Keratinocyte (primary cell): Measurements from ENCODE around the gene ADAM33. TPM values are rescaled to one million over a fixed set of nuclear protein-coding genes. Genes with fewer than 3 reads are reported as not detected.

Experiments
- DNase-seq: peaks from one replicate; pipeline ENCODE4 v3.0.0-alpha.2; 2011; ENCODE audit warnings: low read depth, missing footprints, low spot score
- FAIRE-seq: peaks from 2 replicates; lab custom pipeline; 2011; peaks lifted over from hg19 to GRCh38; lab: Jason Lieb, UNC
- H2AFZ ChIP-seq: 2 replicates; pipeline ENCODE4 v1.6.0; 2012; ENCODE audit warnings: low read length, control low read depth, inconsistent platforms; ENCODE audit not compliant: control insufficient read depth
- H3K27ac ChIP-seq: 2 replicates; pipeline ENCODE4 v1.5.1; 2011; ENCODE audit warnings: low read length; ENCODE audit not compliant: control insufficient read depth, insufficient read depth
- H3K27me3 ChIP-seq: 3 replicates; pipeline ENCODE4 v1.6.0; 2011; ENCODE audit warnings: low read length; ENCODE audit not compliant: control insufficient read depth, insufficient read depth; ENCODE audit errors: extremely low read depth
- H3K36me3 ChIP-seq, 2 experiments: 2 replicates in 1 of 2; 3 replicates in 1 of 2; pipeline ENCODE4 v1.5.1; 2011; ENCODE audit warnings: low read length in 2 of 2, mild to moderate bottlenecking in 1 of 2; ENCODE audit not compliant: control insufficient read depth in 2 of 2, insufficient read depth in 2 of 2; ENCODE audit errors: extremely low read depth in 1 of 2
- H3K4me1 ChIP-seq: 3 replicates; pipeline ENCODE4 v1.5.1; 2011; ENCODE audit warnings: low read length; ENCODE audit not compliant: control insufficient read depth, insufficient read depth; ENCODE audit errors: extremely low read depth
- H3K4me2 ChIP-seq: 3 replicates; pipeline ENCODE4 v1.6.0; 2011; ENCODE audit warnings: low read depth, low read length; ENCODE audit not compliant: control insufficient read depth, insufficient read depth; ENCODE audit errors: extremely low read depth
- H3K4me3 ChIP-seq, 3 experiments: fragments of 200-600 bp in 1 of 3; sonication (generic) in 1 of 3; 2 replicates in 2 of 3; 3 replicates in 1 of 3; pipeline ENCODE4 v1.5.1; 2011 to 2016; ENCODE audit warnings: low read length in 3 of 3, mild to moderate bottlenecking in 3 of 3, control low read depth in 2 of 3, inconsistent platforms in 1 of 3, low read depth in 1 of 3, mixed read lengths in 1 of 3, mixed run types in 1 of 3, moderate library complexity in 1 of 3; ENCODE audit not compliant: control insufficient read depth in 2 of 3, insufficient read depth in 2 of 3; ENCODE audit errors: extremely low read depth in 1 of 3
- H3K79me2 ChIP-seq: 2 replicates; pipeline ENCODE4 v1.6.0; 2012; ENCODE audit warnings: low read length; ENCODE audit not compliant: control insufficient read depth, insufficient read depth
- H3K9ac ChIP-seq: 3 replicates; pipeline ENCODE4 v1.6.0; 2011; ENCODE audit warnings: low read length; ENCODE audit not compliant: control insufficient read depth, insufficient read depth; ENCODE audit errors: extremely low read depth
- H3K9me1 ChIP-seq: 3 replicates; pipeline ENCODE4 v1.6.0; 2011; ENCODE audit warnings: low read length; ENCODE audit not compliant: control insufficient read depth, insufficient read depth; ENCODE audit errors: extremely low read depth
- H3K9me3 ChIP-seq: 2 replicates; pipeline ENCODE4 v1.5.1; 2012; ENCODE audit warnings: low read depth, low read length; ENCODE audit not compliant: control insufficient read depth
- H4K20me1 ChIP-seq: 3 replicates; pipeline ENCODE4 v1.6.0; 2011; ENCODE audit warnings: low read length; ENCODE audit not compliant: control insufficient read depth, insufficient read depth; ENCODE audit errors: extremely low read depth
- CTCF ChIP-seq, 3 experiments: IDR thresholded peaks in 1 of 3; conservative IDR thresholded peaks in 1 of 3; optimal IDR thresholded peaks in 1 of 3; 2 replicates in 2 of 3; 3 replicates in 1 of 3; pipeline versions ENCODE3 to v1.5.1; 2011; ENCODE audit warnings: low read length in 3 of 3, mild to moderate bottlenecking in 3 of 3, moderate library complexity in 2 of 3, control low read depth in 1 of 3, inconsistent platforms in 1 of 3; ENCODE audit not compliant: insufficient read depth in 2 of 3; ENCODE audit errors: extremely low read depth in 1 of 3
- EZH2 ChIP-seq: IDR thresholded peaks from one replicate; pipeline ENCODE4 v1.6.1; 2012; ENCODE audit warnings: inconsistent platforms, mild to moderate bottlenecking, low read length, moderate library complexity
- dilution Hi-C: fragments of 300-500 bp; cut with MboI; formaldehyde crosslinking; loops from one replicate; pipeline ENCODE4 v1.7.0; 2020; ENCODE audit warnings: low sequenced_read_pairs; ENCODE audit not compliant: extremely low pct_ligation_motif_present
- polyA plus RNA-seq, 5 experiments: library from polyadenylated mRNA; depleted of rRNA in 3 of 5; stranded (reverse) in 3 of 5; stranded (forward) in 1 of 5; unstranded in 1 of 5; fragments of >200 nt; gene quantifications; 1 replicate in 1 of 5; 2 replicates in 3 of 5; 3 replicates in 1 of 5; pipeline versions ENCODE4 v1.2.1 to v1.2.3, GENCODE V29; 2011 to 2012; ENCODE audit warnings: missing spikeins in 2 of 5, low read depth in 1 of 5, low replicate concordance in 1 of 5

The ADAM33 gene
- polyA plus RNA-seq, 1 donor (not counting 4 experiments of a cell fraction or from before 2014, with no cell fraction given), result not detected

- TF ChIP-seq CTCF (optimal IDR thresholded peaks at IDR 0.05 in 1 of 3, IDR thresholded peaks at IDR 0.05 in 1 of 3, conservative IDR thresholded peaks at IDR 0.05 in 1 of 3; ENCODE audit: extremely low read depth in 1 of 3, insufficient read depth in 2 of 3, low read length in 3 of 3) (no peak), EZH2 (no peak)
- H3K9ac ChIP-seq, result no peak overlapping the region
- no peak overlapping the region for H3K4me2 ChIP-seq
- no peak overlapping the region for H2AFZ ChIP-seq
- no peaks in the 10 kb centered on the region for H3K9me3 ChIP-seq
- H3K4me1 ChIP-seq, result no peaks in the 10 kb centered on the region
- DNase-seq (no peak), FAIRE-seq (no peak)
- H3K27ac ChIP-seq, result no peak overlapping the region
- no peaks in the 10 kb centered on the region for H3K79me2 ChIP-seq
- dilution Hi-C loops, result no loop called here
- H3K4me3 ChIP-seq, result no peak overlapping the region
- peaks cover 82% of the 10 kb centered on the region for H3K27me3 ChIP-seq
- H4K20me1 ChIP-seq, result no peaks in the 10 kb centered on the region
- H3K9me1 ChIP-seq, result no peaks in the 10 kb centered on the region
- no peaks in the 10 kb centered on the region for H3K36me3 ChIP-seq
These were observed 9.7 kb downstream of the ADAM33 start for GRCh38 chr20:3671986-3672546.

- peaks cover 71% of the 10 kb centered on the region for H3K27me3 ChIP-seq
- TF ChIP-seq CTCF (optimal IDR thresholded peaks at IDR 0.05 in 1 of 3, IDR thresholded peaks at IDR 0.05 in 1 of 3, conservative IDR thresholded peaks at IDR 0.05 in 1 of 3; ENCODE audit: extremely low read depth in 1 of 3, insufficient read depth in 2 of 3, low read length in 3 of 3) (no peak), EZH2 (no peak)
- H2AFZ ChIP-seq, result no peak overlapping the region
- H3K9ac ChIP-seq, result no peak overlapping the region
- no peak for FAIRE-seq
- no peaks in the 10 kb centered on the region for H3K9me1 ChIP-seq
- no peaks in the 10 kb centered on the region for H3K4me1 ChIP-seq
- no peaks in the 10 kb centered on the region for H3K9me3 ChIP-seq
- dilution Hi-C loops, result no loop called here
- DNase-seq, result no peak
- no peaks in the 10 kb centered on the region for H4K20me1 ChIP-seq
- no peak overlapping the region for H3K4me2 ChIP-seq
- no peak overlapping the region for H3K4me3 ChIP-seq
- no peak overlapping the region for H3K27ac ChIP-seq
- H3K36me3 ChIP-seq, result no peaks in the 10 kb centered on the region
- H3K79me2 ChIP-seq, result no peaks in the 10 kb centered on the region
These were observed 10.9 kb downstream of the ADAM33 start for GRCh38 chr20:3670945-3671344.
